ENCODE results near the gene CNTN1. TPM values are rescaled to one million over a fixed set of nuclear protein-coding genes. Genes with fewer than 3 reads are reported as not detected.

Gene CNTN1
- total and polyA plus RNA-seq, 7 donors: 0.10 to 1.4 (median 0.23) TPM

DNA sequence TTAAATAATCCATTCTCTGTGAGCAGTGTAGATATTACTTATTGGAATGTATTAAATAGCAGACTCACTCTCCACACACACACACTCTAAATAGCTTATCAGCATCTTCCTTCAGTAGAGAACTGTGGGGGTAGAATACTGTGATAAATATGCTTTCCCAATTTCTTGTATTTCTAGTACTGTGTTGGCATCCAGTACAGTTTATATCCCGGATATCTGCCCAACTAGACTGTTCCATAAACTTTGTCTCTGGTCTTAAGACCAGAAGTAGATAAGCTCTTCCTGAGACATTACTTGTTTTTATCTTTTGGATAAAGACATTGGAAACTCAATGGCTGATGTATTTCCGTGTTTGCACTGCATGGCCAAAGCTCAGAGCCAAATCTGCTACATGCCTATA, 359.7 kb downstream of the CNTN1 start:
- ATAC-seq: no peak
- no peaks in the 10 kb centered on the region for H3K36me3 ChIP-seq (ENCODE audit: insufficient read depth in 1 of 2, low read depth in 1 of 2)
- H3K4me3 ChIP-seq: no peak overlapping the region
- no peak overlapping the region for H3K27ac ChIP-seq
- H3K9me3 ChIP-seq: no peaks in the 10 kb centered on the region
- DNase-seq: no peak
- TF ChIP-seq, protein P1, sequence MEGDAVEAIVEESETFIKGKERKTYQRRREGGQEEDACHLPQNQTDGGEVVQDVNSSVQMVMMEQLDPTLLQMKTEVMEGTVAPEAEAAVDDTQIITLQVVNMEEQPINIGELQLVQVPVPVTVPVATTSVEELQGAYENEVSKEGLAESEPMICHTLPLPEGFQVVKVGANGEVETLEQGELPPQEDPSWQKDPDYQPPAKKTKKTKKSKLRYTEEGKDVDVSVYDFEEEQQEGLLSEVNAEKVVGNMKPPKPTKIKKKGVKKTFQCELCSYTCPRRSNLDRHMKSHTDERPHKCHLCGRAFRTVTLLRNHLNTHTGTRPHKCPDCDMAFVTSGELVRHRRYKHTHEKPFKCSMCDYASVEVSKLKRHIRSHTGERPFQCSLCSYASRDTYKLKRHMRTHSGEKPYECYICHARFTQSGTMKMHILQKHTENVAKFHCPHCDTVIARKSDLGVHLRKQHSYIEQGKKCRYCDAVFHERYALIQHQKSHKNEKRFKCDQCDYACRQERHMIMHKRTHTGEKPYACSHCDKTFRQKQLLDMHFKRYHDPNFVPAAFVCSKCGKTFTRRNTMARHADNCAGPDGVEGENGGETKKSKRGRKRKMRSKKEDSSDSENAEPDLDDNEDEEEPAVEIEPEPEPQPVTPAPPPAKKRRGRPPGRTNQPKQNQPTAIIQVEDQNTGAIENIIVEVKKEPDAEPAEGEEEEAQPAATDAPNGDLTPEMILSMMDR (IDR thresholded peaks at IDR 0.05): no peak
- intact Hi-C loops (cut with DNase I): no loop called here
- whole genome bisulfite sequencing, 3 donors: 74 to 84% (median 81%) methylated on average over 2 of the region's 2 CpGs
- no peaks in the 10 kb centered on the region for H3K27me3 ChIP-seq (ENCODE audit: insufficient read depth in 3 of 3, low read length in 2 of 3)
- H3K4me1 ChIP-seq: no peaks in the 10 kb centered on the region

DNA sequence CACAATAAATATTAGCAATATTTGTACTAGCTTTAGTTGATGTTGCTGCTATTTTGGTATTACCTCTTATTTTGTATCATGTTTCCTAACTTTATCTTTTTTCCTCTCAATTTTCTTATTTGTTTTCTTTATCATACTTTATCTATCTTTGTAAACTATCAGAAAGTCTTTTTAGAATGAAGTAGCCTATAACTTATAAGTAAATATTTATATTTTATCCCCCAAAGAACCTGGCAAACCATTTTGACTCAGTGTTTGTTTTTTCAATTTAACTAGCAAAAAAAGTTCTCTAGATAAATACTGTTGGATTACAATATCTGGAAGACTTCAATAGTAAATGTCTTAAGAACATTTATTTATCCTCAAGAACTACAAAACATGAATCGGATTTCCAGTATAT, 360.2 kb downstream of the CNTN1 start:
- Histone ChIP-seq H3K27me3 (ENCODE audit: insufficient read depth in 3 of 3, low read length in 2 of 3) (no peaks in the 10 kb centered on the region), H3K27ac (no peak overlapping the region), H3K4me1 (no peaks in the 10 kb centered on the region), H3K4me3 (no peak overlapping the region), H3K9me3 (no peaks in the 10 kb centered on the region), H3K36me3 (ENCODE audit: insufficient read depth in 1 of 2, low read depth in 1 of 2) (no peaks in the 10 kb centered on the region)
- intact Hi-C loops (cut with DNase I): no loop called here
- ATAC-seq (no peak), DNase-seq (no peak)
- TF ChIP-seq, protein P1 (IDR thresholded peaks at IDR 0.05): no peak
- 65 to 73% (median 65%) methylated on average over 1 of the region's 1 CpG for WGBS, 3 donors

DNA sequence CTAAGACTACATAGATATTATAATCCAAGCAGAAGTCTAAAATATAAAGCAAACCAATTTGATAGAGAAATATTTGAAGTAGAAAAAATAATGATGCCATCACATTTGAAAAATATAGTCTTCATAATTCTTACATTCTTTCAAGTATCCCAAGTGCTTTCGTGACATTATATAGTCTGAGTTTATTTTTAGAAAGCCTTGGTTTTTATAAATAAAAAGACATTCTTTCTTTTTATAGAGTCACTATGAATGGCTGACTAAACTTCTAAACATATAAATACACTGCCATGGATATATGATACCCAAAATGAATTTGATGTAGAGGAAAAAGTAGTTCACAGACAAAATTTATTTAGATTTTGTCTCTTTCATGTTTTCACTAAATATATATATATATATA, 360.8 kb downstream of the CNTN1 start:
- H3K9me3 ChIP-seq: no peaks in the 10 kb centered on the region
- no peak overlapping the region for H3K27ac ChIP-seq
- WGBS, 3 donors: 62 to 70% (median 65%) methylated on average over 1 of the region's 1 CpG
- intact Hi-C loops (cut with DNase I): no loop called here
- no peaks in the 10 kb centered on the region for H3K27me3 ChIP-seq (ENCODE audit: insufficient read depth in 3 of 3, low read length in 2 of 3)
- H3K4me1 ChIP-seq: no peaks in the 10 kb centered on the region
- no peak for DNase-seq
- TF ChIP-seq, protein P1 (IDR thresholded peaks at IDR 0.05): no peak
- H3K4me3 ChIP-seq: no peak overlapping the region
- ATAC-seq: no peak
- no peaks in the 10 kb centered on the region for H3K36me3 ChIP-seq (ENCODE audit: insufficient read depth in 1 of 2, low read depth in 1 of 2)

DNA sequence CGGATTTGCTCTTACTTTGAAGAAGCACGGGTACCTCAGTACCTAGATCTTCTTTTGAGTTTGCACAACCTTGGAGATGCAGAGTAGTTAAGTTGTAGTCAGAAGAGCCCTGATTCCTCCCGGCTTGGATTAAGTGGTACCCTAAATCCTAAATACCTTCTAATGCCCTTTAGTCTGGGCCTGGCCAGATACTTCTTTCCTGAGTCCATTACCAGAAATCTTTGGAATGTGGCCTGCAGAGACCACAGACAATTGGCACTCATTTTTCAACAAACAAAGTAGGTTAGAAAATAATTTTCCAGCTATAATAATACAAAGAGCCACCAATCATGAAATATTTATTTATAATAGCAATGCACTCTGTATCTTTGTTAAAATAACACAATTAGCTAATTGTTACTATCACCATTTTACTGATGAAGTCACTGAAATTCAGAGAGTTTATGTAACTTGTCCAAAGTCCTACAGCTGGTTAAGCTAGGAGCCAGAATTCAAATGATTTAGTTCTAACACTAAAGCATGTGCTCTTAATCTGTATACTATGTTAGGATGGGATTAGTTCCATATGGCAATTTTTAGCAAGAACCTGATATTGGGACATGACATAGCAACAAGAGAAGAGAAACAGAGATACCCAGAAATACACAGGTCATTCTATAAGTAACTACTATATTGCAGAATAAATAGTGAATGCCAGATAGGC, 363.8 kb downstream of the CNTN1 start:
- Histone ChIP-seq H3K4me3 (no peak overlapping the region), H3K36me3 (ENCODE audit: insufficient read depth in 1 of 2, low read depth in 1 of 2) (no peaks in the 10 kb centered on the region), H3K4me1 (no peaks in the 10 kb centered on the region), H3K27me3 (ENCODE audit: insufficient read depth in 3 of 3, low read length in 2 of 3) (no peaks in the 10 kb centered on the region), H3K27ac (no peak overlapping the region), H3K9me3 (no peaks in the 10 kb centered on the region)
- WGBS, 3 donors: 57 to 63% (median 57%) methylated on average over 3 of the region's 3 CpGs
- DNase-seq (no peak), ATAC-seq (no peak)
- intact Hi-C loops (cut with DNase I): no loop called here
- TF ChIP-seq, protein P1 (IDR thresholded peaks at IDR 0.05): no peak

DNA sequence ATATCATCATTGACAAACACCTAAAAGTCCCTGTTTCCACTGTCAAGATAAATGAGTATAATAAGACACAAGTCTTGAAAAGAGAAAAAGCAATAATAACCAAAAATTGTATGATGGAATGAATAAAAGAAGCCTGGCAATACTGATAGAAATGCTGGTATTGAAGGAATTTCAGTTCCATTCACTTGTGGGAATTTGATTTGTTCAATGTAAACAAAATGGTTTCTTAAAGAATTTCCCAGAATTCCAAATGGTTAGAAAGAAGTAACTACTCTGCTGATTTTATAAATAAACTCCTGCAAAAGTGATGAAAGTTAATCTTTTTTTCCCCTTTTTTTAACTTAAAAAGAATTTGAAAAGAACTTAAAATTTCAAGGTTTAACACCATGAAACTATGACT, 366.0 kb downstream of the CNTN1 start:
- DNase-seq: no peak
- no peak for ATAC-seq
- TF ChIP-seq, protein P1 (IDR thresholded peaks at IDR 0.05): no peak
- Histone ChIP-seq H3K9me3 (no peaks in the 10 kb centered on the region), H3K4me1 (no peaks in the 10 kb centered on the region), H3K27me3 (ENCODE audit: insufficient read depth in 3 of 3, low read length in 2 of 3) (no peaks in the 10 kb centered on the region), H3K36me3 (ENCODE audit: insufficient read depth in 1 of 2, low read depth in 1 of 2) (no peaks in the 10 kb centered on the region), H3K27ac (no peak overlapping the region), H3K4me3 (no peak overlapping the region)
- intact Hi-C loops (cut with DNase I): no loop called here
